Retinal pigment epithelial cell (primary cell): ENCODE data around the gene UBE2U.
"Not testable (repeated sequence)": the region's sequence is repeated elsewhere in the genome, so short reads cannot be mapped to it uniquely, and the experiment has no call there.

ENCODE experiments used
- DNase-seq: peaks from one replicate; pipeline ENCODE4 v3.0.0-alpha.2; 2010; ENCODE audit warnings: low read depth
- H3K4me3 ChIP-seq: 2 replicates; pipeline ENCODE4 v1.5.1; 2011; ENCODE audit warnings: mild to moderate bottlenecking, low read length, control low read depth, moderate library complexity
- TF ChIP-seq, protein P1 (sequence below): conservative IDR thresholded peaks from 2 replicates; pipeline ENCODE4 v1.5.1; 2011; ENCODE audit warnings: low read depth, low read length, control low read depth, inconsistent platforms

UBE2U gene

DNA sequence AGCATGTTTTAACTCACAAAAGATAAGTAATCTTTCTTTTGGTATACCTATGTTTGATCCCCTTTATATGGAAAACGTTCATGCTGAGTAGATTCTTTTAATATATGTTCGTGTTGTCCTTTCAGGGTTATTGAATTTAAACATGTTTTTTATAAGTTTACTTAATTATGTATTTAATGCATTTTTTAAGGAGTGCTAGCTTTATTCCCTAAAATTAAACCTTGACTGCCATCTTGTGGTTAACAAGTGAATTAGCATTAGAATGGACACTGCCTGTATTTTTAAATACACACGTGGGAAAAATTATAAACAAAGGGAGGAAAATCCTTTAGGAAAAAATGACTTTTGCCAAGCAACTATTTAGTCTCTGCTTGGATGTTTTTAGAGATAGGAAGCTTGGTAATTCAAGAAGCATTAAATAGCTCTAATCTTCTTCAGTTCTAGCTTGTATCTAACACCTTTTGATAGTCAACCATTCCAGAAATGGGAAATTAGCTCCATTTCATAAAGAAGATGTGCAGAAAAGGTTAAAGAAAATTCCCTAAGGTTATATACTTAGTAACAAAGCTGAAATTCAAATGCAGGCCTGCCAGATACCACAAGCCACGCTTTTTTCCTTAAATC, 43.0 kb downstream of the UBE2U start:
- no peak overlapping the region for H3K4me3 ChIP-seq
- TF ChIP-seq, protein P1, sequence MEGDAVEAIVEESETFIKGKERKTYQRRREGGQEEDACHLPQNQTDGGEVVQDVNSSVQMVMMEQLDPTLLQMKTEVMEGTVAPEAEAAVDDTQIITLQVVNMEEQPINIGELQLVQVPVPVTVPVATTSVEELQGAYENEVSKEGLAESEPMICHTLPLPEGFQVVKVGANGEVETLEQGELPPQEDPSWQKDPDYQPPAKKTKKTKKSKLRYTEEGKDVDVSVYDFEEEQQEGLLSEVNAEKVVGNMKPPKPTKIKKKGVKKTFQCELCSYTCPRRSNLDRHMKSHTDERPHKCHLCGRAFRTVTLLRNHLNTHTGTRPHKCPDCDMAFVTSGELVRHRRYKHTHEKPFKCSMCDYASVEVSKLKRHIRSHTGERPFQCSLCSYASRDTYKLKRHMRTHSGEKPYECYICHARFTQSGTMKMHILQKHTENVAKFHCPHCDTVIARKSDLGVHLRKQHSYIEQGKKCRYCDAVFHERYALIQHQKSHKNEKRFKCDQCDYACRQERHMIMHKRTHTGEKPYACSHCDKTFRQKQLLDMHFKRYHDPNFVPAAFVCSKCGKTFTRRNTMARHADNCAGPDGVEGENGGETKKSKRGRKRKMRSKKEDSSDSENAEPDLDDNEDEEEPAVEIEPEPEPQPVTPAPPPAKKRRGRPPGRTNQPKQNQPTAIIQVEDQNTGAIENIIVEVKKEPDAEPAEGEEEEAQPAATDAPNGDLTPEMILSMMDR: peak; percentile 62
- DNase-seq: no peak

GRCh38 chr1:64248065-64248464, 44.6 kb downstream of the UBE2U start:
- no peak overlapping the region for H3K4me3 ChIP-seq
- TF ChIP-seq, protein P1: no peak
- no peak for DNase-seq

DNA sequence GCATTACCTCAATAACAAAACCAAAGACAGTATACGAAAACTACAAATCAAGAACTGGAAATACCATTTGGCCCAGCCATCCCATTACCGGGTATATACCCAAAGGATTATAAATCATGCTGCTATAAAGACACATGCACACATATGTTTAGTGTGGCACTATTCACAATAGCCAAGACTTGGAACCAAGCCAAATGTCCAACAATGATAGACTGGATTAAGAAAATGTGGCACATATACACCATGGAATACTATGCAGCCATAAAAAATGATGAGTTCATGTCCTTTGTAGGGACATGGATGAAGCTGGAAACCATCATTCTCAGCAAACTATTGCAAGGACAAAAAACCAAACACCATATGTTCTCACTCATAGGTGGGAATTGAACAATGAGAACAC, 47.0 kb downstream of the UBE2U start:
- not testable (repeated sequence) for H3K4me3 ChIP-seq, DNase-seq

DNA sequence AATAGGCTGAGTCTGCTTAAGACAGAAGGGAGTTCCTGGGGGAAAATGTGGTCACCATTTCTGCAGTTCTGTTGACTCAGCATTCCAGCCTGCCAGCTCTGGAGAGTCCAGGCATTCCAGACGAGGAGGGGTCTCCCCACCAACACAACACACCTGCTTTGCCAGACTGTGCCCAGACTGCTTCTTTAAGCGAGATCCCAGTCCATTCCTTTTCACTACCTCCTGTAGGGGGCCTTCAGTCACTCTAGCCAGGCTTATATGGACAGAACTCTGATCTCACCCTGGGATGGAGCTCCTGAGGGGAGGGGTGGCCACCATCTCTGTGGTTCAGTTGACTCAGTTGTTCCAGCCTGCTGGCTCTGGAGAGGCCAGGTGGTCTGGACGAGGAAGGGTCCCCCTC, 48.5 kb downstream of the UBE2U start:
- no peak for DNase-seq
- TF ChIP-seq, protein P1: peak; percentile 29
- no peak overlapping the region for H3K4me3 ChIP-seq

DNA sequence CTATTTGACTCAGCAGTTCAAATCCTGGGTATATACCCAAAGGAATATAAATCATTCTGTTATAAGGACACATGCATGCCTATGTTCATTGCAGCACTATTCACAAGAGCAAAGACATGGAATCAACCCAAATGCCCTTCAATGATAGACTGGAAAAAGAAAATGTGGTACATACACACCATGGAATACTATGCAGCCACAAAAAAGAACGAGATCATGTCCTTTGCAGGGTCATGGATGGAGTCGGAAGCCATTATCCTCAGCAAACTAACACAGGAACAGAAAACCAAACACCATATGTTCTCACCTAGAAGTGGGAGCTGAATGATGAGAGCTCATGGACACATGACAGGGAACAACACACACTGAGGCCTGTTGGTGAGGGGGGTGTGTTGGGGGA, 53.8 kb downstream of the UBE2U start:
- DNase-seq, H3K4me3 ChIP-seq: not testable (repeated sequence)

GRCh38 chr1:64258444-64258843, 55.0 kb downstream of the UBE2U start:
- not testable (repeated sequence) for DNase-seq

GRCh38 chr1:64263335-64263734, 59.9 kb downstream of the UBE2U start:
- TF ChIP-seq, protein P1: no peak
- H3K4me3 ChIP-seq: no peak overlapping the region
- DNase-seq: no peak

More at GRCh38 chr1:64258444-64258843, 55.0 kb downstream of the UBE2U start:
- not testable (repeated sequence) for H3K4me3 ChIP-seq

GRCh38 chr1:64263856-64264255, 60.4 kb downstream of the UBE2U start:
- H3K4me3 ChIP-seq: no peak overlapping the region
- TF ChIP-seq, protein P1: no peak
- no peak for DNase-seq

DNA sequence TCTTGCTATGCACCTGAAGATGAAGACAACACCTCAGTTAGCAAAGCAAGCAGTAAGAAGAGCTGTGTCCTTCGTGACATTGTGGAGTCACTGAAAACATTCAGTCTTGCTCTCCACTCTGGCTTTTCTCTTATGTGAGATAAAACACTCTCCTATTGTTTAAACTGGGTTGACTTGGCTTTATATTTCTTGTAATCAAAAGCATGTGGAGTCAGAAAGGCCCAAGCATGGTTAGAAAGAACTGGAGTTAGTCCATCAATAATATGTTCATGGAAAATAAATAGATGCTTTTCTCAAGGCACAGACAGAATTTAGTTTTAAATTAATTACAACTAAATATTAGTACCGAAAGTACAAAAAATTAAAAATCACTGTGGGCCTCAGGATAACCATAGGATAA, 61.7 kb downstream of the UBE2U start:
- no peak for DNase-seq
- TF ChIP-seq, protein P1: no peak
- no peak overlapping the region for H3K4me3 ChIP-seq
